Measurements from ENCODE around the gene KRTAP10-6. TPM values are rescaled to one million over a fixed set of nuclear protein-coding genes. Genes with fewer than 3 reads are reported as not detected.
"Not testable (repeated sequence)": the region's sequence is repeated elsewhere in the genome, so short reads cannot be mapped to it uniquely, and the experiment has no call there.

KRTAP10-6 gene, protein sequence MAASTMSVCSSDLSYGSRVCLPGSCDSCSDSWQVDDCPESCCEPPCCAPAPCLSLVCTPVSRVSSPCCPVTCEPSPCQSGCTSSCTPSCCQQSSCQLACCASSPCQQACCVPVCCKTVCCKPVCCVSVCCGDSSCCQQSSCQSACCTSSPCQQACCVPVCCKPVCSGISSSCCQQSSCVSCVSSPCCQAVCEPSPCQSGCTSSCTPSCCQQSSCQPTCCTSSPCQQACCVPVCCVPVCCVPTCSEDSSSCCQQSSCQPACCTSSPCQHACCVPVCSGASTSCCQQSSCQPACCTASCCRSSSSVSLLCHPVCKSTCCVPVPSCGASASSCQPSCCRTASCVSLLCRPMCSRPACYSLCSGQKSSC
- total RNA-seq, result not detected

DNA sequence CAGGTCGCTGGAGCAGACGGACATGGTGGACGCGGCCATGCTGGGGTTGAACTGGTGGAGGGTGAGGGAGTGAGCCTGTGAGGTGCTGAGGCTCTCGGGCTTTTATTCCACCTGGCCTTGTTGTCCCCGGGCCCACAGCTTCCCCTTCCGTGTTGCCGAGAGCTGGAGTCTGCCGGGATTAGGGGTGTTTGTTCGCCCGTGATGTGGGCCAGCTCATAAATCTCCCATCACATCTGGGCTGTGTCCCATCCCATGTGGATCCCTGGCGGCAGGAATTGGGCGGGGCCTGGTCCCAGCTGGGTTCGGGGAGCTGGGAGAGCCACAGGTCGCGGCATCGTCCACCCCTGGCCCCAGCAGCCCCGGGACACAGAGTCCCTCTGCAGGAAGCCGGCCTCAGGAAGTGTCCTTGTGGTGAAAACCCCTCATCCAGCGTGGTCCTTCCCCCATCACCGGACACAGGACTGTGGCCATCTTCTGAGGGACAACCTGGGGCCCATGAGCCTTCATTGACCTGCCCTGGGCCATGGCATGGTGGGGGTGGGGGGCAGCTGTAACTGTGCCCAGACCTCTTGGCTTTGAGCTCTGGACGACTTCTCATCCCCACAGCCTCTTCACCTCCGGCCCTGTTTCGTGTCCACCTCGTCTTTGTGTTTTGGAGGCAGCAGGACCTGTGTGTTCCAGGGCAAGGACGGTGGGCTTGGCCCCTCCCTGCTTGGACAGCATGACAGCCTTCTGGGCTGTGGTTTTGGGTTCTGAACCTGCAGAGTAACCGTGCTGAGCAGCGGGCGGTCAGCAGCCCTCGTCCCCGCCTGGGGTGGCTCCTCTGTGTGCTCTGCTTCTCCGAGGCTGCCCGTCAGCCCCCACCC lies at the start of gene KRTAP10-6:
TSS of gene KRTAP10-6 (minus strand) at position 60 of the 866 bp plus-strand sequence. CDS start at position 39, 21 bp downstream.
- DNase-seq (ENCODE audit: low spot score in 2 of 2), result peak in 1 of 2 donors; percentile 49
- no peak within 1 kb of the TSS for H3K27ac ChIP-seq
- H3K4me3 ChIP-seq, result no peak within 1 kb of the TSS
- TF ChIP-seq, protein P1, sequence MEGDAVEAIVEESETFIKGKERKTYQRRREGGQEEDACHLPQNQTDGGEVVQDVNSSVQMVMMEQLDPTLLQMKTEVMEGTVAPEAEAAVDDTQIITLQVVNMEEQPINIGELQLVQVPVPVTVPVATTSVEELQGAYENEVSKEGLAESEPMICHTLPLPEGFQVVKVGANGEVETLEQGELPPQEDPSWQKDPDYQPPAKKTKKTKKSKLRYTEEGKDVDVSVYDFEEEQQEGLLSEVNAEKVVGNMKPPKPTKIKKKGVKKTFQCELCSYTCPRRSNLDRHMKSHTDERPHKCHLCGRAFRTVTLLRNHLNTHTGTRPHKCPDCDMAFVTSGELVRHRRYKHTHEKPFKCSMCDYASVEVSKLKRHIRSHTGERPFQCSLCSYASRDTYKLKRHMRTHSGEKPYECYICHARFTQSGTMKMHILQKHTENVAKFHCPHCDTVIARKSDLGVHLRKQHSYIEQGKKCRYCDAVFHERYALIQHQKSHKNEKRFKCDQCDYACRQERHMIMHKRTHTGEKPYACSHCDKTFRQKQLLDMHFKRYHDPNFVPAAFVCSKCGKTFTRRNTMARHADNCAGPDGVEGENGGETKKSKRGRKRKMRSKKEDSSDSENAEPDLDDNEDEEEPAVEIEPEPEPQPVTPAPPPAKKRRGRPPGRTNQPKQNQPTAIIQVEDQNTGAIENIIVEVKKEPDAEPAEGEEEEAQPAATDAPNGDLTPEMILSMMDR (IDR thresholded peaks at IDR 0.05), result no peak
- TF ChIP-seq POLR2A (IDR thresholded peaks at IDR 0.05) (no peak), POLR2AphosphoS5 (IDR thresholded peaks at IDR 0.05) (no peak)
- intact Hi-C loops (cut with DNase I; ENCODE audit: low total_unique reads), result no loop called here
- no peaks in the 10 kb centered on the region for H3K9me3 ChIP-seq
- H3K4me1 ChIP-seq, result no peaks in the 10 kb centered on the region
- H3K27me3 ChIP-seq, result peaks cover 0 to 24% of the 10 kb centered on the region in 2 donors
- no peaks in the 10 kb centered on the region for H3K36me3 ChIP-seq

DNA sequence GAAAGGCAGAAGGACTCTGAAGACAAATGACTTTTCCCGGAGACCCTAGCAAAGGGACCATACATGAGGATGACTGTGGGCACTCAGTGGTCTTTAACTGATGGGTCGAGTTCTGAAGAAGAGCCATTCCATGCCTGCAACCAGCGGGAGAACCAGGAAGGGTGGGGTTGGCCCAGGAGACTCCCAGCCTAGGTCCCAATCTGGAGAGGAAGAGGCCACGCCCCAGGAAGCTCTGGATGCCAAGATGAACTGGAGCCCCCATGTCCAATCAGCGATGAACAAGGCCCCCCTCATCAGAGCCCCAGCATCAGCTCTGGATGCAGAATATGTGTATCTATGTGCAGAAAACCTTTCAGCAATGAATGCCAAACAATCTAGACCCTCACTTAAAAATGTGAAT lies 48.5 kb upstream of the KRTAP10-6 start:
- Histone ChIP-seq H3K27me3 (peaks cover 0 to 28% of the 10 kb centered on the region in 2 donors), H3K4me3 (no peak overlapping the region), H3K36me3 (no peaks in the 10 kb centered on the region), H3K4me1 (no peaks in the 10 kb centered on the region), H3K27ac (no peak overlapping the region), H3K9me3 (peaks cover 16 to 33% of the 10 kb centered on the region in 2 donors)
- no peak for DNase-seq (ENCODE audit: low spot score in 2 of 2)
- intact Hi-C loops (cut with DNase I; ENCODE audit: low total_unique reads), result no loop called here
- TF ChIP-seq, protein P1 (IDR thresholded peaks at IDR 0.05), result no peak

DNA sequence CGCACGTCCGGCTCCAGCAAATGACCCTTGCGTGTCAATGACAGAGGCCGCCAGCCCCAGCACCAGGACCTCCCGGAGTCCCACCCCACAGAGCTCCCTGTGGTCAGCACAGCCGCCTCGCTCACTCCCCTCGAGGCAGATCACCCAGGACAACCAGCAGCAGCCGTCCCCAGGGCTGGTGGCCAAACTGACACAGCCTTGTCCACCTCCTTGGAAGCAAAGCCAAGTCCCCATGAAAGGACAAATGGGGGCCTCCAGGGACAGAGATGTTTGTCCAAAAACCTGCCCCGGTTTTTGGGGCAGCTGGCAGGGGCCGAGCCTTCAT lies 47.0 kb upstream of the KRTAP10-6 start:
- intact Hi-C loops (cut with DNase I; ENCODE audit: low total_unique reads), result loop anchor here (5.0 kb wide), 1 partner anchor 103 kb away; no protein-coding TSS in a partner anchor
- H3K36me3 ChIP-seq, result no peaks in the 10 kb centered on the region
- H3K4me3 ChIP-seq, result no peak overlapping the region
- no peak overlapping the region for H3K27ac ChIP-seq
- no peak for DNase-seq (ENCODE audit: low spot score in 2 of 2)
- no peaks in the 10 kb centered on the region for H3K4me1 ChIP-seq
- peaks cover 7 to 20% of the 10 kb centered on the region in 2 donors for H3K9me3 ChIP-seq
- no peak for TF ChIP-seq POLR2A (IDR thresholded peaks at IDR 0.05)
- TF ChIP-seq, protein P1 (IDR thresholded peaks at IDR 0.05), result no peak
- no peak for TF ChIP-seq POLR2AphosphoS5 (IDR thresholded peaks at IDR 0.05)
- H3K27me3 ChIP-seq, result peaks cover 0 to 28% of the 10 kb centered on the region in 2 donors

DNA sequence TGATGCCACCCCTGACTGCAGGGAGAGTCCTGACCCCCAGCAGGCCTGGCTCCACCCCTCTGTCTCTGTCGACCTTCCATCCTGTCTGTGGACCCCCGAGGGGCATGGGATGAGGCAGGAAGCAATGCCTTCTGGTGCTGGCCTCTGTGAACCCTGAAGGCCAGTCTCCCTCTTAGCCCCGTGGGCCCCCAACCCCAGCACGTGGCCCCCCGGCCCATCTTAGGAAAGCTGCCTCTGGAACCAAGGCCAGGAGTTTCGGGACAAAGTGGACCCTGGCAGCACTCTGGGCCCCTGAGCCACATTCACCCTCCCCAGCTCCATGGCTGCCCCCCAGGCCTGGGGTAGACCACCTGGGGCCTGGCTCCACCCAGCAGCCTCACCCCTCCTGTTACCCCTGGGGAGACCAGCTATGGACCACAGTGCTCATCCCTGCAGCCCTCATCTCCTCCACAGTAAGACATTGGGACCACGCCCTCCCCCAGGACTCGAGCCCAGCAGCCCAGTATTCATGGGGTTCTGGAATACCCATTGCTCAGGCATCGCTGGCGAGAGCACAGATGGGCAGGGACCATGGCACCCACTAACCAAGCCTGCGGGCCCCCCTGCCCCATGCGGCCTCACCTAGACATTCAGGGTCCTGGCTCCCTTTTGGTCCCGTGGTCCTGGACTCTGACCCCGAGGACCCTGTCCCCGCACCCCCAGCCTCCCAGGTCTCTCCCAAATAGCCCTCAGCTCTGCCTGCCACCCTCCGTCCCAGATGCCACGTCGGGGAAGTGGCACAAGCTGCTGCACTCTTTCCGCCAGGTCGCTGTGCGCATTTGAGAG lies 46.4 kb upstream of the KRTAP10-6 start:
- intact Hi-C loops (cut with DNase I; ENCODE audit: low total_unique reads), result loop anchor here (5.0 kb wide), 1 partner anchor 104 kb away; no protein-coding TSS in a partner anchor
- not testable (repeated sequence) for H3K4me1 ChIP-seq; H3K27ac ChIP-seq; DNase-seq (ENCODE audit: low spot score in 2 of 2); H3K36me3 ChIP-seq; H3K4me3 ChIP-seq
- Histone ChIP-seq H3K9me3 (peaks cover 1 to 15% of the 10 kb centered on the region in 2 donors), H3K27me3 (peaks cover 0 to 28% of the 10 kb centered on the region in 2 donors)

DNA sequence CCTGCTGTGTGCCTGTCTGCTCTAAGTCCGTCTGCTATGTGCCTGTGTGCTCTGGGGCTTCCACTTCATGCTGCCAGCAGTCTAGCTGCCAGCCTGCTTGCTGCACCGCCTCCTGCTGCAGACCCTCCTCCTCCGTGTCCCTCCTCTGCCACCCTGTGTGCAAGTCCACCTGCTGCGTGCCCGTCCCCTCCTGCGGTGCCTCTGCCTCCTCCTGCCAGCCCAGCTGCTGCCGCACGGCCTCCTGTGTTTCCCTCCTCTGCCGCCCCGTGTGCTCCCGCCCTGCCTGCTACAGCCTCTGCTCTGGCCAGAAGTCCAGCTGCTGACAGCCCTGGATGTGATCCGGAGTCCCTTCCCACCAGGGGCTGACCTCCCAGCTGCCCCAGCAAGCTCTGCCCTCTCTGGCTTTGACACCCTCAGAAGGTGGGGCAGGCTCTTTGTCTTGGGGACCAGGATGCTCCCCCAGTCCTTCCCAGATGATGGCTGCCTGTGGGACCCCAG lies 45.6 kb upstream of the KRTAP10-6 start:
- intact Hi-C loops (cut with DNase I; ENCODE audit: low total_unique reads), result loop anchor here (5.0 kb wide), 1 partner anchor 104 kb away; no protein-coding TSS in a partner anchor
- DNase-seq (ENCODE audit: low spot score in 2 of 2); H3K4me3 ChIP-seq; H3K27ac ChIP-seq; H3K36me3 ChIP-seq; H3K4me1 ChIP-seq: not testable (repeated sequence)
- H3K27me3 ChIP-seq, result peaks cover 0 to 28% of the 10 kb centered on the region in 2 donors
- H3K9me3 ChIP-seq, result peaks cover 0 to 10% of the 10 kb centered on the region in 2 donors
